Endothelial cell of umbilical vein (primary cell): Measurements from ENCODE around the gene PRDM16. TPM values are rescaled to one million over a fixed set of nuclear protein-coding genes. Genes with fewer than 3 reads are reported as not detected.

Source experiments
- BruUV-seq: library from RNA; stranded (reverse); fragments of 400-500 nt; replicated peaks from 2 replicates; lab custom pipeline; 2021; lab: Mats Ljungman, UMichigan
- CTCF ChIA-PET: fragments of 300-600, 350-600 bp; sonication (Branson Sonifier 250); formaldehyde crosslinking; loops from one replicate; lab custom pipeline; 2021; ENCODE audit warnings: antibody characterized with exemption, inconsistent platforms; lab: Charles Lee
- POLR2A ChIA-PET: fragments of 300-600, 350-600 bp; sonication (Branson Sonifier 250); formaldehyde crosslinking; loops from one replicate; lab custom pipeline; 2021; ENCODE audit warnings: antibody characterized with exemption, inconsistent platforms; lab: Charles Lee
- DNase-seq: peaks from one replicate; pipeline ENCODE4 v3.0.0-alpha.2; 2011; ENCODE audit warnings: low read depth, low spot score
- FAIRE-seq: peaks from 2 replicates; lab custom pipeline; 2011; peaks lifted over from hg19 to GRCh38; lab: Jason Lieb, UNC
- H2AFZ ChIP-seq: 2 replicates; pipeline ENCODE4 v1.6.0; 2012; ENCODE audit warnings: low read depth, low read length, control low read depth, inconsistent platforms
- H3K27ac ChIP-seq: 2 replicates; pipeline ENCODE4 v1.5.1; 2011; ENCODE audit warnings: low read depth, mild to moderate bottlenecking, control low read depth, low read length, moderate library complexity; ENCODE audit not compliant: insufficient read depth
- H3K27me3 ChIP-seq, 2 experiments: 2 replicates each; pipeline versions ENCODE4 v1.6.0 to v1.6.1; 2011; ENCODE audit warnings: low read length in 2 of 2, mixed read lengths in 1 of 2; ENCODE audit not compliant: control insufficient read depth in 2 of 2, insufficient read depth in 2 of 2
- H3K36me3 ChIP-seq, 2 experiments: 2 replicates in 1 of 2; 3 replicates in 1 of 2; pipeline ENCODE4 v1.5.1; 2011; ENCODE audit warnings: low read length in 2 of 2, mild to moderate bottlenecking in 1 of 2, moderate library complexity in 1 of 2; ENCODE audit not compliant: control insufficient read depth in 2 of 2, insufficient read depth in 2 of 2; ENCODE audit errors: extremely low read depth in 1 of 2
- H3K4me1 ChIP-seq: 3 replicates; pipeline ENCODE4 v1.5.1; 2011; ENCODE audit warnings: mild to moderate bottlenecking, low read length; ENCODE audit not compliant: control insufficient read depth, insufficient read depth; ENCODE audit errors: extremely low read depth
- H3K4me2 ChIP-seq: 2 replicates; pipeline ENCODE4 v1.6.1; 2011; ENCODE audit warnings: low read length, control low read depth, mixed read lengths; ENCODE audit not compliant: insufficient read depth
- H3K4me3 ChIP-seq, 3 experiments: fragments of 200-600 bp in 1 of 3; sonication (generic), shearing (Covaris generic) in 1 of 3; replicated peaks in 1 of 3; 2 replicates each; pipeline ENCODE4 v1.5.1; 2011 to 2016; ENCODE audit warnings: control low read depth in 3 of 3, low read length in 3 of 3, mild to moderate bottlenecking in 2 of 3, inconsistent platforms in 1 of 3, low read depth in 1 of 3, moderate library complexity in 1 of 3; ENCODE audit not compliant: insufficient read depth in 1 of 3
- H3K79me2 ChIP-seq: 2 replicates; pipeline ENCODE4 v1.6.0; 2012; ENCODE audit warnings: low read length, inconsistent platforms; ENCODE audit not compliant: control insufficient read depth, insufficient read depth
- H3K9ac ChIP-seq: replicated peaks from 2 replicates; pipeline ENCODE3; 2011; ENCODE audit warnings: low read length, control low read depth; ENCODE audit not compliant: insufficient read depth; ENCODE audit errors: extremely low read depth
- H3K9me1 ChIP-seq: replicated peaks from 3 replicates; pipeline ENCODE4 v1.6.0; 2011; ENCODE audit warnings: mild to moderate bottlenecking, low read length; ENCODE audit not compliant: control insufficient read depth, insufficient read depth; ENCODE audit errors: extremely low read depth
- H3K9me3 ChIP-seq: replicated peaks from 2 replicates; pipeline ENCODE4 v1.5.1; 2012; ENCODE audit warnings: low read length, inconsistent platforms; ENCODE audit not compliant: control insufficient read depth, insufficient read depth
- H4K20me1 ChIP-seq: replicated peaks from 2 replicates; pipeline ENCODE3; 2011; ENCODE audit warnings: mild to moderate bottlenecking, low read length; ENCODE audit not compliant: control insufficient read depth, insufficient read depth; ENCODE audit errors: extremely low read depth
- CTCF ChIP-seq, 2 donors: IDR thresholded peaks; 1 replicate in 1 of 2; 2 replicates in 1 of 2; pipeline ENCODE4 v1.5.1; 2011; ENCODE audit warnings: low read length in 2 of 2, mild to moderate bottlenecking in 2 of 2, moderate library complexity in 2 of 2, control low read depth in 1 of 2, inconsistent platforms in 1 of 2, low read depth in 1 of 2; ENCODE audit not compliant: insufficient read depth in 1 of 2; ENCODE audit errors: extremely low read depth in 1 of 2
- EZH2 ChIP-seq: IDR thresholded peaks from 2 replicates; pipeline ENCODE4 v1.6.1; 2012; ENCODE audit warnings: borderline replicate concordance, low read depth, mild to moderate bottlenecking, moderate library complexity, low read length, inconsistent platforms; ENCODE audit not compliant: severe bottlenecking
- FOS ChIP-seq: IDR thresholded peaks from 2 replicates; pipeline ENCODE4 v1.6.1; 2011; ENCODE audit warnings: mild to moderate bottlenecking, low read length, moderate library complexity, borderline replicate concordance; ENCODE audit not compliant: insufficient read depth
- GATA2 ChIP-seq: IDR thresholded peaks from 2 replicates; pipeline ENCODE4 v1.7.0; 2011; ENCODE audit warnings: low read depth, mild to moderate bottlenecking, moderate library complexity, mixed read lengths, low read length; ENCODE audit not compliant: insufficient read length, insufficient read depth
- JUN ChIP-seq: IDR thresholded peaks from 2 replicates; pipeline ENCODE4 v1.6.1; 2011; ENCODE audit warnings: borderline replicate concordance, low read depth; ENCODE audit not compliant: insufficient read length, insufficient read depth
- MAX ChIP-seq: IDR thresholded peaks from 2 replicates; pipeline ENCODE4 v1.6.1; 2011; ENCODE audit not compliant: insufficient read depth, insufficient read length
- MYC ChIP-seq: IDR thresholded peaks from one replicate; pipeline ENCODE4 v1.6.1; 2011; ENCODE audit warnings: mild to moderate bottlenecking, low read depth, low read length
- POLR2A ChIP-seq: IDR thresholded peaks from 2 replicates; pipeline ENCODE4 v1.6.1; 2012; ENCODE audit warnings: low read depth, mild to moderate bottlenecking, control low read depth, low read length
- POLR2AphosphoS5 ChIP-seq: IDR thresholded peaks from 2 replicates; pipeline ENCODE4 v1.6.1; 2012; ENCODE audit warnings: low read depth, mild to moderate bottlenecking, control low read depth, low read length, moderate library complexity; ENCODE audit not compliant: insufficient read depth
- dilution Hi-C: fragments of 300-500 bp; cut with MboI; formaldehyde crosslinking; loops from one replicate; pipeline ENCODE4 v1.15.0; 2019; ENCODE audit warnings: low sequenced_read_pairs; ENCODE audit not compliant: extremely low pct_ligation_motif_present
- intact Hi-C: fragments of 100-400 bp; cut with micrococcal nuclease; formaldehyde crosslinking; loops from one replicate; pipeline ENCODE4 v1.10.0; 2022
- polyA plus RNA-seq, 4 experiments: library from polyadenylated mRNA; depleted of rRNA in 3 of 4; stranded (reverse) in 3 of 4; unstranded in 1 of 4; fragments of >200 nt; gene quantifications; 2 replicates each; pipeline versions ENCODE4 v1.2.1 to v1.2.3, GENCODE V29; 2011 to 2012; ENCODE audit warnings: missing spikeins in 1 of 4
- total RNA-seq: library from RNA; stranded (reverse); gene quantifications from 2 replicates; pipeline ENCODE4 v1.2.3, GENCODE V29; 2021

Gene PRDM16
- total and polyA plus RNA-seq, 2 donors (not counting 3 experiments of a cell fraction or from before 2014, with no cell fraction given): not detected

DNA sequence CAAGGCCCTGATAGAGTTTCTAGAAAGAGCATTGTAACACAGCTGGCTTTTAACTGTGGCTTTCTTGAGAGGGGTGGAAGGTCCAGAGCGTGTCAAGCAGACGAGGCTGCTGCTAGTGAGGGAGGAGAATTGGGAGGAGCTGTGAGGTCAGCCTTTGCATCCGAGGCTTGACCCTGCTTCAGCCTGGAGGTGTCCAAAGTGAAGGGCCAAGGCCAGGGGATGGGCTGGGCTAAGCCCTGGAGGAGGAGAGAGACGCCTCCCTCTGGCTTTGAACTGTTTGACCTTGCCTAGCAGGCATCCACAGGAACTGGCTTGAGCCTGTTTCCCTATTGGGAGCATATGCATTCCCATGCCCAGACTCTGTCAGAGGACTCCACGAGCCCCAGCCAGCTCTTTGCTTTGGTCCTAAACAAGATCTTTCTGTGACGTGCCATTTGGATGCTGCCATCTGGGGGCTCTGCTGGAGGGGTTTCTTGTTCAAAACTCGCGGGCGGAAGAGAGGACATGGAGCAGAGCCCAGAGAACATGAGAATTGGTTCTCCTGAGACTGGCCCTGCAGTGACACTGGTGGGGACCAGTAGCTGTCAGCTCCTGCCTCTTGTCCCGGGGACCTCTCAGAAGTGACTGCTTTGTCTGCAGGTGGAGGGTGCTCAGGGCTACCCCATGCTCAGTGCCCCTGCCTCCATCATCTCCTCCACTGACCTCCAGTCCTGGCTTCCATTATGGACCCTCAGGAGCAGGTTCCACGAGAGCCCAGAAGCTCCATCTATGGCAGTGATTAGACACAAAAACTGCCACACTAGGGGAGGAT lies 42.2 kb upstream of the PRDM16 start:
- DNase-seq: no peak
- Histone ChIP-seq H3K27ac (no peak overlapping the region), H3K27me3 (no peaks in the 10 kb centered on the region), H3K79me2 (no peaks in the 10 kb centered on the region), H3K9me3 (peaks cover 4% of the 10 kb centered on the region), H3K4me3 (no peak overlapping the region), H2AFZ (no peak overlapping the region), H3K9me1 (no peaks in the 10 kb centered on the region), H3K9ac (no peak overlapping the region), H3K4me2 (no peak overlapping the region), H3K4me1 (no peaks in the 10 kb centered on the region), H4K20me1 (no peaks in the 10 kb centered on the region), H3K36me3 (no peaks in the 10 kb centered on the region)
- dilution Hi-C loops (no loop called here), intact Hi-C loops (no loop called here)
- no peak for FAIRE-seq
- no peak for TF ChIP-seq POLR2AphosphoS5
- TF ChIP-seq FOS: no peak
- no peak for TF ChIP-seq MYC
- TF ChIP-seq CTCF (IDR thresholded peaks at IDR 0.05; ENCODE audit: extremely low read depth in 1 of 2, insufficient read depth in 1 of 2, low read depth in 1 of 2, low read length in 2 of 2): no peak
- TF ChIP-seq JUN: no peak
- TF ChIP-seq POLR2A: no peak
- TF ChIP-seq EZH2: no peak
- TF ChIP-seq MAX: no peak
- no peak for TF ChIP-seq GATA2
- no TSS peak for BruUV-seq
- POLR2A ChIA-PET: no interaction called here
- CTCF ChIA-PET: no interaction called here
